Parathyroid adenoma (tissue), 2 donors: ENCODE measurements around the gene PML.

Experiments used
- H2AFZ ChIP-seq: fragments of 300-600 bp; sonication (generic); one replicate; pipeline ENCODE4 v1.7.0; 2017; ENCODE audit warnings: antibody characterized with exemption, mild to moderate bottlenecking
- H3K27ac ChIP-seq: fragments of 300-600 bp; sonication (generic); one replicate; pipeline ENCODE4 v1.7.0; 2017
- H3K27me3 ChIP-seq: fragments of 300-600 bp; sonication (generic); one replicate; pipeline ENCODE4 v1.7.0; 2017; ENCODE audit warnings: low read length; ENCODE audit not compliant: control insufficient read depth, insufficient read depth
- H3K36me3 ChIP-seq: fragments of 300-600 bp; sonication (generic); one replicate; pipeline ENCODE4 v1.7.0; 2017; ENCODE audit warnings: low read length; ENCODE audit not compliant: control insufficient read depth, insufficient read depth
- H3K4me1 ChIP-seq: fragments of 300-600 bp; sonication (generic); one replicate; pipeline ENCODE4 v1.7.0; 2017; ENCODE audit warnings: control low read depth
- H3K4me2 ChIP-seq: fragments of 300-600 bp; sonication (generic); one replicate; pipeline ENCODE4 v1.7.0; 2017; ENCODE audit warnings: low read length
- H3K4me3 ChIP-seq: fragments of 300-600 bp; sonication (generic); one replicate; pipeline ENCODE4 v1.7.0; 2017; ENCODE audit warnings: low read depth, low read length
- H3K79me2 ChIP-seq: fragments of 300-600 bp; sonication (generic); one replicate; pipeline ENCODE4 v1.7.0; 2017; ENCODE audit warnings: control low read depth
- H3K9ac ChIP-seq: fragments of 300-600 bp; sonication (generic); one replicate; pipeline ENCODE4 v1.7.0; 2017; ENCODE audit warnings: mild to moderate bottlenecking
- H3K9me3 ChIP-seq: fragments of 300-600 bp; sonication (generic); one replicate; pipeline ENCODE4 v1.7.0; 2017; ENCODE audit warnings: low read length; ENCODE audit not compliant: control insufficient read depth
- CTCF ChIP-seq: fragments of 300-600 bp; sonication (generic); IDR thresholded peaks from one replicate; pipeline ENCODE4 v1.7.0; 2017; ENCODE audit warnings: antibody characterized with exemption, mild to moderate bottlenecking
- donor health status: primary hyperparathyroidism.

Gene PML

GRCh38 chr15:74032046-74032445 is 37.5 kb downstream of the PML start:
- no peak overlapping the region for H3K4me3 ChIP-seq
- H3K9ac ChIP-seq = no peak overlapping the region
- no peak for TF ChIP-seq CTCF
- no peaks in the 10 kb centered on the region for H3K79me2 ChIP-seq
- no peak overlapping the region for H2AFZ ChIP-seq
- no peaks in the 10 kb centered on the region for H3K4me1 ChIP-seq
- no peak overlapping the region for H3K27ac ChIP-seq
- no peaks in the 10 kb centered on the region for H3K36me3 ChIP-seq
- H3K9me3 ChIP-seq = no peaks in the 10 kb centered on the region
- no peaks in the 10 kb centered on the region for H3K27me3 ChIP-seq
- H3K4me2 ChIP-seq = no peak overlapping the region

GRCh38 chr15:74032606-74033561 is 38.4 kb downstream of the PML start:
- H3K4me1 ChIP-seq = no peaks in the 10 kb centered on the region
- no peaks in the 10 kb centered on the region for H3K79me2 ChIP-seq
- no peak overlapping the region for H3K27ac ChIP-seq
- H3K27me3 ChIP-seq = no peaks in the 10 kb centered on the region
- H3K4me3 ChIP-seq = no peak overlapping the region
- H3K9me3 ChIP-seq = no peaks in the 10 kb centered on the region
- TF ChIP-seq CTCF = no peak
- H2AFZ ChIP-seq = no peak overlapping the region
- H3K36me3 ChIP-seq = no peaks in the 10 kb centered on the region
- H3K4me2 ChIP-seq = no peak overlapping the region
- no peak overlapping the region for H3K9ac ChIP-seq

GRCh38 chr15:74034206-74034755 is 39.8 kb downstream of the PML start:
- no peak overlapping the region for H3K9ac ChIP-seq
- H3K27ac ChIP-seq = no peak overlapping the region
- no peak for TF ChIP-seq CTCF
- H3K9me3 ChIP-seq = no peaks in the 10 kb centered on the region
- H2AFZ ChIP-seq = no peak overlapping the region
- no peaks in the 10 kb centered on the region for H3K27me3 ChIP-seq
- no peaks in the 10 kb centered on the region for H3K36me3 ChIP-seq
- no peak overlapping the region for H3K4me2 ChIP-seq
- H3K4me1 ChIP-seq = no peaks in the 10 kb centered on the region
- H3K79me2 ChIP-seq = no peaks in the 10 kb centered on the region
- no peak overlapping the region for H3K4me3 ChIP-seq

- no peaks in the 10 kb centered on the region for H3K27me3 ChIP-seq
- no peak overlapping the region for H3K4me2 ChIP-seq
- H3K9me3 ChIP-seq = no peaks in the 10 kb centered on the region
- H3K4me1 ChIP-seq = no peaks in the 10 kb centered on the region
- no peak overlapping the region for H3K9ac ChIP-seq
- H3K27ac ChIP-seq = no peak overlapping the region
- no peak overlapping the region for H2AFZ ChIP-seq
- H3K79me2 ChIP-seq = no peaks in the 10 kb centered on the region
- H3K36me3 ChIP-seq = no peaks in the 10 kb centered on the region
- TF ChIP-seq CTCF = no peak
- H3K4me3 ChIP-seq = no peak overlapping the region
Observed at GRCh38 chr15:74035121-74036017, 40.9 kb downstream of the PML start.
